ENCODE results near the gene FAM169A.
A peak's percentile ranks its signal among the peaks of the same experiment; 100 is the strongest.
"Not testable (repeated sequence)": the region's sequence is repeated elsewhere in the genome, so short reads cannot be mapped to it uniquely, and the experiment has no call there.

FAM169A gene

GRCh38 chr5:74766418-74766848, 99.8 kb downstream of the FAM169A start:
- Histone ChIP-seq H3K4me1 (ENCODE audit: control insufficient read depth, insufficient read depth, low read length, poor library complexity, severe bottlenecking) (peaks cover 21% of the 10 kb centered on the region), H3K36me3 (ENCODE audit: control insufficient read depth, insufficient read depth, low read length) (peaks cover 22% of the 10 kb centered on the region), H3K27me3 (replicated peaks; ENCODE audit: control insufficient read depth, insufficient read depth, low read length, poor library complexity, severe bottlenecking) (no peaks in the 10 kb centered on the region), H3K4me3 (ENCODE audit: insufficient read depth, low read depth, low read length, poor library complexity, severe bottlenecking) (peak overlapping the region; percentile 94), H3K27ac (ENCODE audit: insufficient read depth, low read length, poor library complexity, severe bottlenecking) (peak overlapping the region; percentile 74), H3K9me3 (ENCODE audit: control insufficient read depth, low read length) (no peaks in the 10 kb centered on the region)
- DNase-seq: peak in 1 of 3 donors; percentile 5

GRCh38 chr5:74765929-74766328, 100.3 kb downstream of the FAM169A start:
- no peaks in the 10 kb centered on the region for H3K27me3 ChIP-seq (replicated peaks; ENCODE audit: control insufficient read depth, insufficient read depth, low read length, poor library complexity, severe bottlenecking)
- no peak overlapping the region for H3K27ac ChIP-seq (ENCODE audit: insufficient read depth, low read length, poor library complexity, severe bottlenecking)
- peaks cover 21% of the 10 kb centered on the region for H3K4me1 ChIP-seq (ENCODE audit: control insufficient read depth, insufficient read depth, low read length, poor library complexity, severe bottlenecking)
- H3K4me3 ChIP-seq (ENCODE audit: insufficient read depth, low read depth, low read length, poor library complexity, severe bottlenecking): peak overlapping the region; percentile 94
- DNase-seq: no peak
- H3K9me3 ChIP-seq (ENCODE audit: control insufficient read depth, low read length): no peaks in the 10 kb centered on the region
- peaks cover 22% of the 10 kb centered on the region for H3K36me3 ChIP-seq (ENCODE audit: control insufficient read depth, insufficient read depth, low read length)

- Histone ChIP-seq H3K27me3 (replicated peaks; ENCODE audit: control insufficient read depth, insufficient read depth, low read length, poor library complexity, severe bottlenecking) (no peaks in the 10 kb centered on the region), H3K4me3 (ENCODE audit: insufficient read depth, low read depth, low read length, poor library complexity, severe bottlenecking) (no peak overlapping the region), H3K27ac (ENCODE audit: insufficient read depth, low read length, poor library complexity, severe bottlenecking) (no peak overlapping the region), H3K36me3 (ENCODE audit: control insufficient read depth, insufficient read depth, low read length) (peaks cover 16% of the 10 kb centered on the region), H3K4me1 (ENCODE audit: control insufficient read depth, insufficient read depth, low read length, poor library complexity, severe bottlenecking) (peaks cover 21% of the 10 kb centered on the region), H3K9me3 (ENCODE audit: control insufficient read depth, low read length) (no peaks in the 10 kb centered on the region)
- DNase-seq: no peak
Observed at GRCh38 chr5:74765201-74765600, 101.0 kb downstream of the FAM169A start.

GRCh38 chr5:74763504-74763903, 102.7 kb downstream of the FAM169A start:
- Histone ChIP-seq H3K9me3 (ENCODE audit: control insufficient read depth, low read length) (no peaks in the 10 kb centered on the region), H3K27ac (ENCODE audit: insufficient read depth, low read length, poor library complexity, severe bottlenecking) (no peak overlapping the region), H3K27me3 (replicated peaks; ENCODE audit: control insufficient read depth, insufficient read depth, low read length, poor library complexity, severe bottlenecking) (no peaks in the 10 kb centered on the region), H3K4me1 (ENCODE audit: control insufficient read depth, insufficient read depth, low read length, poor library complexity, severe bottlenecking) (peaks cover 21% of the 10 kb centered on the region), H3K4me3 (ENCODE audit: insufficient read depth, low read depth, low read length, poor library complexity, severe bottlenecking) (no peak overlapping the region), H3K36me3 (ENCODE audit: control insufficient read depth, insufficient read depth, low read length) (peaks cover 25% of the 10 kb centered on the region)
- DNase-seq: no peak

- H3K4me1 ChIP-seq (ENCODE audit: control insufficient read depth, insufficient read depth, low read length, poor library complexity, severe bottlenecking): peaks cover 14% of the 10 kb centered on the region
- no peak overlapping the region for H3K4me3 ChIP-seq (ENCODE audit: insufficient read depth, low read depth, low read length, poor library complexity, severe bottlenecking)
- H3K36me3 ChIP-seq (ENCODE audit: control insufficient read depth, insufficient read depth, low read length): peaks cover 33% of the 10 kb centered on the region
- DNase-seq: no peak
- no peaks in the 10 kb centered on the region for H3K27me3 ChIP-seq (replicated peaks; ENCODE audit: control insufficient read depth, insufficient read depth, low read length, poor library complexity, severe bottlenecking)
- H3K27ac ChIP-seq (ENCODE audit: insufficient read depth, low read length, poor library complexity, severe bottlenecking): no peak overlapping the region
- H3K9me3 ChIP-seq (ENCODE audit: control insufficient read depth, low read length): no peaks in the 10 kb centered on the region
Observed at GRCh38 chr5:74762599-74762998, 103.6 kb downstream of the FAM169A start.

- no peak overlapping the region for H3K4me3 ChIP-seq (ENCODE audit: insufficient read depth, low read depth, low read length, poor library complexity, severe bottlenecking)
- peaks cover 44% of the 10 kb centered on the region for H3K36me3 ChIP-seq (ENCODE audit: control insufficient read depth, insufficient read depth, low read length)
- H3K27me3 ChIP-seq (replicated peaks; ENCODE audit: control insufficient read depth, insufficient read depth, low read length, poor library complexity, severe bottlenecking): no peaks in the 10 kb centered on the region
- no peak for DNase-seq
- peaks cover 13% of the 10 kb centered on the region for H3K4me1 ChIP-seq (ENCODE audit: control insufficient read depth, insufficient read depth, low read length, poor library complexity, severe bottlenecking)
- H3K9me3 ChIP-seq (ENCODE audit: control insufficient read depth, low read length): no peaks in the 10 kb centered on the region
- no peak overlapping the region for H3K27ac ChIP-seq (ENCODE audit: insufficient read depth, low read length, poor library complexity, severe bottlenecking)
Observed at GRCh38 chr5:74761241-74761640, 104.9 kb downstream of the FAM169A start.

- H3K27ac ChIP-seq (ENCODE audit: insufficient read depth, low read length, poor library complexity, severe bottlenecking); DNase-seq; H3K4me1 ChIP-seq (ENCODE audit: control insufficient read depth, insufficient read depth, low read length, poor library complexity, severe bottlenecking); H3K27me3 ChIP-seq (replicated peaks; ENCODE audit: control insufficient read depth, insufficient read depth, low read length, poor library complexity, severe bottlenecking); H3K4me3 ChIP-seq (ENCODE audit: insufficient read depth, low read depth, low read length, poor library complexity, severe bottlenecking); H3K9me3 ChIP-seq (ENCODE audit: control insufficient read depth, low read length): not testable (repeated sequence)
- peaks cover 29% of the 10 kb centered on the region for H3K36me3 ChIP-seq (ENCODE audit: control insufficient read depth, insufficient read depth, low read length)
Observed at GRCh38 chr5:74748742-74749141, 117.4 kb downstream of the FAM169A start.

- Histone ChIP-seq H3K27me3 (replicated peaks; ENCODE audit: control insufficient read depth, insufficient read depth, low read length, poor library complexity, severe bottlenecking) (no peaks in the 10 kb centered on the region), H3K36me3 (ENCODE audit: control insufficient read depth, insufficient read depth, low read length) (peaks cover 50% of the 10 kb centered on the region)
Observed at GRCh38 chr5:74738406-74738805, 127.8 kb downstream of the FAM169A start.

GRCh38 chr5:74736759-74737158, 129.4 kb downstream of the FAM169A start:
- no peak overlapping the region for H3K27ac ChIP-seq (ENCODE audit: insufficient read depth, low read length, poor library complexity, severe bottlenecking)
- no peaks in the 10 kb centered on the region for H3K9me3 ChIP-seq (ENCODE audit: control insufficient read depth, low read length)
- peaks cover 56% of the 10 kb centered on the region for H3K36me3 ChIP-seq (ENCODE audit: control insufficient read depth, insufficient read depth, low read length)
- no peaks in the 10 kb centered on the region for H3K27me3 ChIP-seq (replicated peaks; ENCODE audit: control insufficient read depth, insufficient read depth, low read length, poor library complexity, severe bottlenecking)
- H3K4me1 ChIP-seq (ENCODE audit: control insufficient read depth, insufficient read depth, low read length, poor library complexity, severe bottlenecking): no peaks in the 10 kb centered on the region
- no peak for DNase-seq
- no peak overlapping the region for H3K4me3 ChIP-seq (ENCODE audit: insufficient read depth, low read depth, low read length, poor library complexity, severe bottlenecking)

More at GRCh38 chr5:74738406-74738805, 127.8 kb downstream of the FAM169A start:
- no peak for DNase-seq
- H3K27ac ChIP-seq (ENCODE audit: insufficient read depth, low read length, poor library complexity, severe bottlenecking): no peak overlapping the region
- H3K9me3 ChIP-seq (ENCODE audit: control insufficient read depth, low read length): no peaks in the 10 kb centered on the region
- no peaks in the 10 kb centered on the region for H3K4me1 ChIP-seq (ENCODE audit: control insufficient read depth, insufficient read depth, low read length, poor library complexity, severe bottlenecking)
- no peak overlapping the region for H3K4me3 ChIP-seq (ENCODE audit: insufficient read depth, low read depth, low read length, poor library complexity, severe bottlenecking)

Data from effector memory CD4-positive, alpha-beta T cell (primary cell).